Thyroid gland (tissue), 4 donors: Measurements from ENCODE around the gene SVBP. TPM values are rescaled to one million over a fixed set of nuclear protein-coding genes. Genes with fewer than 3 reads are reported as not detected.

ENCODE experiments used
- DNase-seq, 2 donors: peaks; one replicate each; pipeline ENCODE4 v3.0.0-alpha.2; 2019
- H3K27ac ChIP-seq, 3 donors: fragments of 200-600 bp; sonication (generic); 1 replicate in 2 of 3; 2 replicates in 1 of 3; pipeline ENCODE4 v1.5.1; 2016 to 2019; ENCODE audit warnings: mild to moderate bottlenecking in 1 of 3, moderate library complexity in 1 of 3
- H3K27me3 ChIP-seq: fragments of 200-600 bp; sonication (generic); one replicate; pipeline ENCODE4 v1.5.1; 2019
- H3K36me3 ChIP-seq, 2 donors: fragments of 200-600 bp; sonication (generic); one replicate each; pipeline ENCODE4 v1.5.1; 2016 to 2019
- H3K4me1 ChIP-seq, 2 donors: fragments of 200-600 bp; sonication (generic); one replicate each; pipeline ENCODE4 v1.5.1; 2017 to 2019
- H3K4me3 ChIP-seq, 3 donors: fragments of 200-600 bp; sonication (generic); replicated peaks in 1 of 3; 1 replicate in 2 of 3; 2 replicates in 1 of 3; pipeline ENCODE4 v1.5.1; 2016; ENCODE audit warnings: mild to moderate bottlenecking in 1 of 3
- H3K9me3 ChIP-seq: fragments of 200-600 bp; sonication (generic); one replicate; pipeline ENCODE4 v1.5.1; 2017
- CTCF ChIP-seq, 6 experiments: fragments of 200-600 bp in 3 of 6; fragments of 450-650 bp in 3 of 6; sonication (generic) in 3 of 6; IDR thresholded peaks; one replicate each; pipeline ENCODE4 v1.5.1; 2016 to 2019; ENCODE audit warnings: antibody characterized with exemption in 6 of 6, mild to moderate bottlenecking in 2 of 6, inconsistent platforms in 1 of 6, moderate library complexity in 1 of 6
- POLR2A ChIP-seq, 2 donors: fragments of 450-650 bp; IDR thresholded peaks; one replicate each; pipeline ENCODE4 v1.6.1; 2017; ENCODE audit warnings: antibody characterized with exemption in 2 of 2, mild to moderate bottlenecking in 2 of 2, moderate library complexity in 1 of 2
- WGBS, 2 donors: methylation state at CpG; one replicate each; pipeline ENCODE4 v1.1.5; 2017; 5-methylcytosine and 5-hydroxymethylcytosine counted together
- intact Hi-C: fragments of 100-400 bp; cut with DNase I; formaldehyde crosslinking; loops from one replicate; pipeline ENCODE4 v1.15.1; 2023
- total RNA-seq, 4 donors: library from RNA; depleted of rRNA; stranded (reverse); fragments of >200 nt; gene quantifications; one replicate each; pipeline ENCODE4 v1.2.3, GENCODE V29; 2016

Gene SVBP
- total RNA-seq, 4 donors from 2014 or later: 20.4 to 29.0 (median 21.6) TPM

GRCh38 chr1:42853116-42853884, 36.1 kb upstream of the SVBP start:
- Histone ChIP-seq H3K4me1 (no peaks in the 10 kb centered on the region), H3K27ac (no peak overlapping the region), H3K36me3 (peaks cover 6 to 12% of the 10 kb centered on the region in 2 donors), H3K9me3 (no peaks in the 10 kb centered on the region), H3K27me3 (no peaks in the 10 kb centered on the region), H3K4me3 (no peak overlapping the region)
- TF ChIP-seq CTCF (IDR thresholded peaks at IDR 0.05) (no peak), POLR2A (IDR thresholded peaks at IDR 0.05) (no peak)
- WGBS, 2 donors: 89 to 90% methylated on average over 6 of the region's 6 CpGs
- no peak for DNase-seq
- intact Hi-C loops: no loop called here

GRCh38 chr1:42852608-42852980, 35.4 kb upstream of the SVBP start:
- no peak overlapping the region for H3K27ac ChIP-seq
- DNase-seq: no peak
- WGBS, 2 donors: 49 to 50% methylated on average over 2 of the region's 2 CpGs
- intact Hi-C loops: no loop called here
- TF ChIP-seq CTCF (IDR thresholded peaks at IDR 0.05) (no peak), POLR2A (IDR thresholded peaks at IDR 0.05) (no peak)
- no peaks in the 10 kb centered on the region for H3K27me3 ChIP-seq
- H3K4me3 ChIP-seq: no peak overlapping the region
- no peaks in the 10 kb centered on the region for H3K9me3 ChIP-seq
- H3K4me1 ChIP-seq: peaks cover 1 to 6% of the 10 kb centered on the region in 2 donors
- H3K36me3 ChIP-seq: peaks cover 6 to 12% of the 10 kb centered on the region in 2 donors

GRCh38 chr1:42851960-42852607, 34.9 kb upstream of the SVBP start:
- 86 to 96% methylated on average over 2 of the region's 2 CpGs for WGBS, 2 donors
- TF ChIP-seq POLR2A (IDR thresholded peaks at IDR 0.05) (no peak), CTCF (IDR thresholded peaks at IDR 0.05) (no peak)
- Histone ChIP-seq H3K27me3 (no peaks in the 10 kb centered on the region), H3K4me3 (no peak overlapping the region), H3K36me3 (peaks cover 6 to 12% of the 10 kb centered on the region in 2 donors), H3K27ac (no peak overlapping the region), H3K4me1 (peaks cover 7 to 11% of the 10 kb centered on the region in 2 donors), H3K9me3 (no peaks in the 10 kb centered on the region)
- no peak for DNase-seq
- intact Hi-C loops: no loop called here

GRCh38 chr1:42851420-42851819, 34.2 kb upstream of the SVBP start:
- intact Hi-C loops: no loop called here
- TF ChIP-seq CTCF (IDR thresholded peaks at IDR 0.05) (no peak), POLR2A (IDR thresholded peaks at IDR 0.05) (no peak)
- no peak overlapping the region for H3K4me3 ChIP-seq
- no peak overlapping the region for H3K27ac ChIP-seq
- no peaks in the 10 kb centered on the region for H3K9me3 ChIP-seq
- WGBS, 2 donors: 94 to 97% methylated on average over 10 to 15 of the region's 15 CpGs
- H3K27me3 ChIP-seq: no peaks in the 10 kb centered on the region
- H3K36me3 ChIP-seq: peaks cover 6 to 12% of the 10 kb centered on the region in 2 donors
- peaks cover 7 to 11% of the 10 kb centered on the region in 2 donors for H3K4me1 ChIP-seq
- no peak for DNase-seq

GRCh38 chr1:42849944-42850343, 32.7 kb upstream of the SVBP start:
- Histone ChIP-seq H3K4me1 (peaks cover 16 to 21% of the 10 kb centered on the region in 2 donors), H3K36me3 (peaks cover 6 to 12% of the 10 kb centered on the region in 2 donors), H3K27ac (no peak overlapping the region), H3K27me3 (no peaks in the 10 kb centered on the region), H3K4me3 (no peak overlapping the region), H3K9me3 (no peaks in the 10 kb centered on the region)
- intact Hi-C loops: no loop called here
- WGBS, 2 donors: 94 to 98% methylated on average over 5 of the region's 5 CpGs
- DNase-seq: no peak
- no peak for TF ChIP-seq CTCF (IDR thresholded peaks at IDR 0.05)
- no peak for TF ChIP-seq POLR2A (IDR thresholded peaks at IDR 0.05)
